Fibroblast of lung (primary cell): ENCODE data around the gene OR52I1.

Experiments
- EZH2 ChIP-seq: IDR thresholded peaks from 2 replicates; pipeline ENCODE4 v1.5.1; 2012; ENCODE audit warnings: low read length, control low read depth, mild to moderate bottlenecking; ENCODE audit errors: missing control alignments
- TF ChIP-seq, protein P1 (sequence below), 2 donors: IDR thresholded peaks in 1 of 2; conservative IDR thresholded peaks in 1 of 2; 1 replicate in 1 of 2; 2 replicates in 1 of 2; pipeline ENCODE4 v1.5.1; 2011 to 2012; ENCODE audit warnings: low read length in 2 of 2, control low read depth in 1 of 2, inconsistent platforms in 1 of 2, low read depth in 1 of 2, mild to moderate bottlenecking in 1 of 2

DNA sequence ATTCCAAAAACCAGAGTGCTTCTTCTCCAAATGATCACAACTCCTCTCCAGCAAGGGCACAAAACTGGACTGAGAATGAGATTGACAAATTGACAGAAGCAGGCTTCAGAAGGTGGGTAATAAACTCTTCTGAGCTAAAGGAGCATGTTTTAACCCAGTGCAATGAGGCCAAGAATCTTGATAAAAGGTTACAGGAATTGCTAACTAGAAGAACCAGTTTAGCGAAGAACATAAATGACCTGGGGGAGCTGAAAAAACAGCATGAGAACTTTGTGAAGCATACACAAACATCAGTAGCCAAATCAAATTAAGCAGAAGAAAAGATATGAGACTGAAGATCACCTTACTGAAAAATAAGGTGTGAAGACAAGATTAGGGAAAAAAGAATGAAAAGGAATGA lies 33.4 kb upstream of the OR52I1 start:
- TF ChIP-seq, protein P1, sequence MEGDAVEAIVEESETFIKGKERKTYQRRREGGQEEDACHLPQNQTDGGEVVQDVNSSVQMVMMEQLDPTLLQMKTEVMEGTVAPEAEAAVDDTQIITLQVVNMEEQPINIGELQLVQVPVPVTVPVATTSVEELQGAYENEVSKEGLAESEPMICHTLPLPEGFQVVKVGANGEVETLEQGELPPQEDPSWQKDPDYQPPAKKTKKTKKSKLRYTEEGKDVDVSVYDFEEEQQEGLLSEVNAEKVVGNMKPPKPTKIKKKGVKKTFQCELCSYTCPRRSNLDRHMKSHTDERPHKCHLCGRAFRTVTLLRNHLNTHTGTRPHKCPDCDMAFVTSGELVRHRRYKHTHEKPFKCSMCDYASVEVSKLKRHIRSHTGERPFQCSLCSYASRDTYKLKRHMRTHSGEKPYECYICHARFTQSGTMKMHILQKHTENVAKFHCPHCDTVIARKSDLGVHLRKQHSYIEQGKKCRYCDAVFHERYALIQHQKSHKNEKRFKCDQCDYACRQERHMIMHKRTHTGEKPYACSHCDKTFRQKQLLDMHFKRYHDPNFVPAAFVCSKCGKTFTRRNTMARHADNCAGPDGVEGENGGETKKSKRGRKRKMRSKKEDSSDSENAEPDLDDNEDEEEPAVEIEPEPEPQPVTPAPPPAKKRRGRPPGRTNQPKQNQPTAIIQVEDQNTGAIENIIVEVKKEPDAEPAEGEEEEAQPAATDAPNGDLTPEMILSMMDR (conservative IDR thresholded peaks at IDR 0.05 in 1 of 2, IDR thresholded peaks at IDR 0.05 in 1 of 2; ENCODE audit: low read depth in 1 of 2, low read length in 2 of 2) = no peak
- TF ChIP-seq EZH2 = no peak
